ENCODE results near the gene FAM170B. TPM values are rescaled to one million over a fixed set of nuclear protein-coding genes. Genes with fewer than 3 reads are reported as not detected.

The FAM170B gene
- total RNA-seq, 1 experiment from 2014 or later: not detected

- DNase-seq (ENCODE audit: low read depth): no peak
Observed at GRCh38 chr10:49152663-49153062, 18.8 kb upstream of the FAM170B start.

GRCh38 chr10:49152037-49152436, 18.2 kb upstream of the FAM170B start:
- DNase-seq (ENCODE audit: low read depth): no peak

GRCh38 chr10:49151481-49151880, 17.7 kb upstream of the FAM170B start:
- DNase-seq (ENCODE audit: low read depth): no peak

GRCh38 chr10:49151025-49151445, 17.2 kb upstream of the FAM170B start:
- no peak for DNase-seq (ENCODE audit: low read depth)

GRCh38 chr10:49150426-49150825, 16.6 kb upstream of the FAM170B start:
- no peak for DNase-seq (ENCODE audit: low read depth)

- no peak for DNase-seq (ENCODE audit: low read depth)
Observed at GRCh38 chr10:49149881-49150280, 16.1 kb upstream of the FAM170B start.

- no peak for DNase-seq (ENCODE audit: low read depth)
Observed at GRCh38 chr10:49144058-49144720, 10.4 kb upstream of the FAM170B start.

GRCh38 chr10:49143249-49143648, 9.4 kb upstream of the FAM170B start:
- no peak for DNase-seq (ENCODE audit: low read depth)

GRCh38 chr10:49141541-49142332, 7.9 kb upstream of the FAM170B start:
- DNase-seq (ENCODE audit: low read depth): no peak

GRCh38 chr10:49140304-49141177, 6.7 kb upstream of the FAM170B start:
- DNase-seq (ENCODE audit: low read depth): peak; percentile 56

- peak; percentile 99 for DNase-seq (ENCODE audit: low read depth)
Observed at GRCh38 chr10:49139846-49140195, 6.0 kb upstream of the FAM170B start.

- DNase-seq (ENCODE audit: low read depth): peak; percentile 86
Observed at GRCh38 chr10:49139028-49139845, 5.4 kb upstream of the FAM170B start.

- peak; percentile 51 for DNase-seq (ENCODE audit: low read depth)
Observed at GRCh38 chr10:49138361-49138891, 4.6 kb upstream of the FAM170B start.

GRCh38 chr10:49136525-49136924, 2.7 kb upstream of the FAM170B start:
- no peak for DNase-seq (ENCODE audit: low read depth)

- no peak for DNase-seq (ENCODE audit: low read depth)
Observed at GRCh38 chr10:49135575-49136313, 1.9 kb upstream of the FAM170B start.

GRCh38 chr10:49134327-49134726, 506 bp upstream of the FAM170B start:
- no peak for DNase-seq (ENCODE audit: low read depth)

GRCh38 chr10:49132362-49132737, 1.5 kb downstream of the FAM170B start:
- DNase-seq (ENCODE audit: low read depth): no peak

GRCh38 chr10:49131507-49132361, 2.1 kb downstream of the FAM170B start:
- no peak for DNase-seq (ENCODE audit: low read depth)

GRCh38 chr10:49129376-49129775, 4.4 kb downstream of the FAM170B start:
- DNase-seq (ENCODE audit: low read depth): no peak
